Uterus (tissue), 2 donors: ENCODE data around the gene SURF4.

ENCODE experiments used
- POLR2A ChIP-seq, 2 donors: fragments of 450-650 bp; IDR thresholded peaks; one replicate each; pipeline ENCODE4 v1.6.1; 2016; ENCODE audit warnings: antibody characterized with exemption in 2 of 2, mild to moderate bottlenecking in 1 of 2, moderate library complexity in 1 of 2
- TF ChIP-seq, protein P1 (sequence below), 4 experiments: fragments of 200-600 bp in 2 of 4; fragments of 450-650 bp in 2 of 4; sonication (generic) in 2 of 4; IDR thresholded peaks; one replicate each; pipeline ENCODE4 v1.5.1; 2016 to 2019; ENCODE audit warnings: antibody characterized with exemption in 4 of 4, mild to moderate bottlenecking in 2 of 4, moderate library complexity in 1 of 4

DNA sequence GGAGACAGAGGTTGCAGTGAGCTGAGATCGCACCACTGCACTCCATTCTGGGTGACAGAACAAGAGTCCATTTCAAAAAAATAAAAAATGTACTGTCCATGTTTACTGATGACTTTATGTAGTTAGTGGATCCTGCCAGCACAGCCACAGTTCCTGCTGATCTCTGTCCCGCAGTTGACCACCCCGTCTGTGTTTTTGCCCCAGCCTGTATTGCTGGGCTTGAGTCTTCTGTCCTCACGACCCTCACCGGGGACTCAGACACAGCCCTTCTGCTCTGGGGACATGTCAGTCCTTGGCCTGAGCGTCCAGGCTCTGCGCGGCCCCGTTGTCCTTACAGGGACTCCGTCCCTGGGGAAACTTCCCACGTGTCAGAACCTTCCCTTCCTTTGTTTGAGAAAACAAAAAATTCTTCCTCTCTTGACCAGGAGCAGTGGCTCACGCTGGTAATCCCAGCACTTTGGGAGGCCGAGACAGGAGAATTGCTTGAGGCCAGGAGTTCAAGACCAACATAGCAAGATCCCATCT, 54.4 kb downstream of the SURF4 start:
- TF ChIP-seq, protein P1, sequence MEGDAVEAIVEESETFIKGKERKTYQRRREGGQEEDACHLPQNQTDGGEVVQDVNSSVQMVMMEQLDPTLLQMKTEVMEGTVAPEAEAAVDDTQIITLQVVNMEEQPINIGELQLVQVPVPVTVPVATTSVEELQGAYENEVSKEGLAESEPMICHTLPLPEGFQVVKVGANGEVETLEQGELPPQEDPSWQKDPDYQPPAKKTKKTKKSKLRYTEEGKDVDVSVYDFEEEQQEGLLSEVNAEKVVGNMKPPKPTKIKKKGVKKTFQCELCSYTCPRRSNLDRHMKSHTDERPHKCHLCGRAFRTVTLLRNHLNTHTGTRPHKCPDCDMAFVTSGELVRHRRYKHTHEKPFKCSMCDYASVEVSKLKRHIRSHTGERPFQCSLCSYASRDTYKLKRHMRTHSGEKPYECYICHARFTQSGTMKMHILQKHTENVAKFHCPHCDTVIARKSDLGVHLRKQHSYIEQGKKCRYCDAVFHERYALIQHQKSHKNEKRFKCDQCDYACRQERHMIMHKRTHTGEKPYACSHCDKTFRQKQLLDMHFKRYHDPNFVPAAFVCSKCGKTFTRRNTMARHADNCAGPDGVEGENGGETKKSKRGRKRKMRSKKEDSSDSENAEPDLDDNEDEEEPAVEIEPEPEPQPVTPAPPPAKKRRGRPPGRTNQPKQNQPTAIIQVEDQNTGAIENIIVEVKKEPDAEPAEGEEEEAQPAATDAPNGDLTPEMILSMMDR (IDR thresholded peaks at IDR 0.05): no peak
- TF ChIP-seq POLR2A (IDR thresholded peaks at IDR 0.05): no peak
